Epithelial cell of esophagus (primary cell): Measurements from ENCODE around the gene GPS1.

Experiments
- DNase-seq: peaks from one replicate; pipeline ENCODE4 v3.0.0; 2010; ENCODE audit warnings: low read depth
- H3K4me3 ChIP-seq: 2 replicates; pipeline ENCODE4 v1.5.1; 2011; ENCODE audit warnings: mild to moderate bottlenecking, low read length, control low read depth
- CTCF ChIP-seq: IDR thresholded peaks from 2 replicates; pipeline ENCODE4 v1.5.1; 2011; ENCODE audit warnings: low read depth, mild to moderate bottlenecking, low read length, control low read depth, inconsistent platforms; ENCODE audit not compliant: insufficient read depth; ENCODE audit errors: missing control alignments

The GPS1 gene

GRCh38 chr17:82023447-82024241, 28.1 kb upstream of the GPS1 start:
- TF ChIP-seq CTCF = no peak
- no peak for DNase-seq
- peak overlapping the region; percentile 64 for H3K4me3 ChIP-seq

GRCh38 chr17:82024859-82025258, 26.8 kb upstream of the GPS1 start:
- TF ChIP-seq CTCF = no peak
- DNase-seq = no peak
- no peak overlapping the region for H3K4me3 ChIP-seq

GRCh38 chr17:82025401-82026107, 26.1 kb upstream of the GPS1 start:
- DNase-seq = no peak
- no peak overlapping the region for H3K4me3 ChIP-seq
- TF ChIP-seq CTCF = no peak

- TF ChIP-seq CTCF = no peak
- DNase-seq = no peak
- no peak overlapping the region for H3K4me3 ChIP-seq
Observed at GRCh38 chr17:82028246-82028645, 23.5 kb upstream of the GPS1 start.

GRCh38 chr17:82028966-82029365, 22.7 kb upstream of the GPS1 start:
- no peak for DNase-seq
- H3K4me3 ChIP-seq = no peak overlapping the region
- TF ChIP-seq CTCF = no peak

GRCh38 chr17:82029391-82029790, 22.3 kb upstream of the GPS1 start:
- no peak overlapping the region for H3K4me3 ChIP-seq
- no peak for TF ChIP-seq CTCF
- no peak for DNase-seq
